Muscle of arm (tissue), 12 donors: ENCODE data around the gene DPP4. TPM values are rescaled to one million over a fixed set of nuclear protein-coding genes. Genes with fewer than 3 reads are reported as not detected.
"Not testable (repeated sequence)": the region's sequence is repeated elsewhere in the genome, so short reads cannot be mapped to it uniquely, and the experiment has no call there.

ENCODE experiments used
- DNase-seq: peaks from one replicate; pipeline ENCODE4 v3.0.0-alpha.2; 2013
- polyA plus RNA-seq, 12 donors: library from polyadenylated mRNA; unstranded; fragments of 120-200 nt; gene quantifications; one replicate each; pipeline ENCODE4 v1.2.1, GENCODE V29; 2013; ENCODE audit not compliant: insufficient read length in 12 of 12

Gene DPP4
- polyA plus RNA-seq, 12 donors = 7.9 to 40.4 (median 11.8) TPM; not detected in 1

DNA sequence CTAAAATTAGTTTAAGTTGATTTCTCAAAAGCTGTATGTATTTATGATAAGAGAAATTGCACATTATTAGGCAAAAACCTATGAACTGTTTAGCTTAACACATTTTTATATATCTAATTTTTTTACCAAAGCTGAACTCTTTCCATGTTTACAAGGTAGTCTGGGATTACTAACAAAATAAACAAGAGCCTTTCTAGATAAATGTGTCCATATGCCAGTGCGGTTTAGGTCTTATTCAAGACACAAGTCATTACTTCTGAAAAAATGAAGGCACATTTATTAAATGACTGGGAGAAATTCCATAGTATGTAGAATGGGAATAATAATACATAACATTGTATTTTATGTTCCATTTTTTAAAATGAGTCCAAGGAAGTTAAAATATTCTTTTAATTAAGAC lies 82.0 kb downstream of the DPP4 start:
- no peak for DNase-seq

DNA sequence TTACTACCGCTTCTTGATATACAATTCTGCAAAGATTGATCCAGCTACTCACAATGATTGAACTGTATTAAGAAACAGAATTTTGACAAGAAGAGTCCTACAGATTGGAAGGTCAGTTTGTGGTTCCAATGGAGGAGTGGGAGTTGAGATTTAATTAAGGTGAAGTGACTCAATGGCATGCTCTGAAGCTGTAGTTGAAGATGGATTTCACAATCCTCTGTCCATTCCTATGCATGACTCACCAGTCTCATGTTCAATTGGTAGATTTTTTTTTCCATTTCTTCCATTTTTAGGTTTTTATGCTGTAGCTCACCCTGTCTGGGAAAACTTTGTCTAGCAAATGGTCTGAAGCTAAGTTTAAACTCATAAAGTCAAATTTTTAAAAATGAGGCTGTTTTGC lies 83.3 kb downstream of the DPP4 start:
- DNase-seq = no peak

DNA sequence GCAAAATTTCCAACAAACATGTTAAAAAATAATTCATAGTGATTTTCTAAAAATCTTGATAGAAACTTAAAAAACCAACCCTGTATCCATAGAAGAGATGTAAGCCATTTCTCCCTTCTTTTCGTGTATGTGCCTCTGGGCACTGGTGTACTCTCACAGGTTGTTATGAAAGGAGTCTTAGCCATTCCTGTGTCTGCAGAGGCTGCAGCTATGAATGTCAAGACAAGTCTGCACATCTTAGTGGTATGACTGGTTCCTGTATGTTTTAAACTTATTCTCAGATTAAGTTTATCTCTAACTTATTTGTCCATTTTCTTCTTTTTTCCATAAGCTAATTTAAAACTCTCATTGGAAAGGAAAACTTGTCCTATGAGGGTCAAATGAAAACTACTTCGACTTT lies 84.0 kb downstream of the DPP4 start:
- no peak for DNase-seq

DNA sequence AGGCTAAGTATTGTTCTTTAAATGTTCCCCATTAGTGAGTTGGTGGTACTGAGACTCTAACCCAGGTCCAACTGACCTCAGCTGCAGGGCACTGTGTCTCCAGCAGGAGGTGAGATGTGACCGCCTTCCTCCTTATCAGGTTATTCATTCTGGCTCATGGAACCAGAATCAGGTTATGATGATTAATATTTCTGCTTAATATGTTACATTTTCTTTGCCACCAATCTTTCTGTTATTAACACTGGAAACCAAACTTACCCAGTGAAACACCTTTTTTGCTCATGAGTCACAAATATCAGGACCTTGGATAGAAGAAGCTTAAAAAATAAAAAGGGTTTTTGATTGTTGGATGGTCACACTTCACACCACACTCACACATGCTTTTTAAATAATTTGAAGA lies 85.4 kb downstream of the DPP4 start:
- DNase-seq = no peak

DNA sequence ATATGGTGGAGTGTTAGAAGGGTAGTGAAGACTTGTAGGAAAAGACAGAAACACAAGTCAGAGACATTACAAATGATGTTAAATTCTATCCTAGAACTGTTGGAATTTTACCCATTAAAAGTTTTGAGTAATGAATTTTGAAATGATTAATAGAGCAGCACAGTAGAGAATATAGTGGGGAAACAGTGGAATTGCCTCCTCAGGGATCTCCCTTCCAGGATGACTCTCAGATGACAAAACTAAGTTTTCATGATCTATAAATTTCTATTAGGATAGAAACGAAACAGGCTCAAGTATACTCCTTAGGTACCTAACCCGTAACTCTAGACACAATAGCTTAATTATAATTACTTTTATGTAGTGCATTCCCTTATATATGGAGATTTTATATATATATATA lies 86.7 kb downstream of the DPP4 start:
- no peak for DNase-seq

DNA sequence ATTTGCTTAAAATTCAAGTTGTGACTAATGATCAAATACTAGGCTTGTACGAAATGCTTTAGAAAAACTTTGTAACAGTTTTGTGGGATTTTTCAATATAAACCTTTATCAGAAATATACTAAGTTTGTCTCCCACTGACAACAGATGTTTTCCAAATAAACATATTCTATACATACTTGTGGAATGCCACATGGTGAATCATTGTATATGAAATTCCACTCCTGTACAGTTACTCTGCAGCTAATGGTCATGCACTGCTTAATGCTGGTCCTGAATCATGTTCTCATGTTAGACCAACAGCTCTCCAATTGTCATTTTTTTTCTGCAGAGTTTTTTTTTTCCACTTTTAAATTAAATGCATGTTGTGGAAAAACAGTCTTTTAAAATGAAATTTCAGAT lies 90.1 kb downstream of the DPP4 start:
- no peak for DNase-seq

DNA sequence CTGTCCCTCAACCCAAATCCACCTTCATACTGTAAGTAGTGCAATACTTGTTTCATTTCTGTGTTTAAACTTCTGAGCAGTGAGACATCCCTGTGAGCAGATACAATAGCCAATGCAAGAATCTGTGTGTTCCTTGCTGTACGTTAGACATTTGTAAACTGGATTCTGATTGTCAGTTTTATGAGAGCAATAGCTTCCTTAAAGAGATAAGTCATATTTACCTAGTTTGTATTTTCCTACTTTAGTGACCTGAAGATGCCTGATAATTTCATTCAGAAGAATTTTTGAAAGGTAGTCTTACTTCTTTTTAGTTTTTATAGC lies 90.7 kb downstream of the DPP4 start:
- no peak for DNase-seq

DNA sequence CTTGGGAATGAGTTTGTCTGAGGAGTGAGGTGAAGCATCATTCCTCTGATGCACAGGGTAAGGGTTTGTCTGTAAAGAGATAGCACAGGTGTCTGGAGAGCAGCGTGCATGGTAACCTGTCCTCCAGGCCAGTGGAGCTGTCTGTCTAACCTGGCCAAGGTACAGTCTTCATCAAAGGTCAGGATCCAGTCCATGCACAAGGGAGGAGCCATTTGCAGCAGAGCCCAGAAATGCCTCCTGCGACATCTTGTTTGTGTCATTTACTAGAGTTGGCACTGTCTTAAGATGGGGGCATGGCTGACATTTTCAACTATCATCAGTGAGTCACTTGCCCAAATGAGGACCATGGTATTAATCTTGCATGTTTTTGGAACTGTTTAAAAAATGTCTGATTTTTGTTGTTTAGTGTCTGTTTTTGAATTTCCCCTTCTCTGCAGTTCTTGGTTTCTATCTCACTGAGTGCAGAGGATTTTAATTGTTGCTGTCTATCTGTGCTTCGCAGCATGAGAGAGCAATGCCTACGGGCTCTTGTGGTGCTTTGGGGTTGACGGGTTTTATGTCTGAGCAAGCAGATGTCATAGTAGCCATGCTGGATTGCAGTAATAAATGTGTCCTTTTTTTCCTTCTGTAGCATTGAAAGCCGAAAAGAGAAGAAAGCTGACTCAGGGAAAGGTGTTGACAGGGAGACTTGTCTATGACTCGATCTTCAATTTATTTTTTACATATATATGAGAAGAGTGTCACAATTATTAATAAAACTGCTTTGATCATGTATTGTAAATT lies 91.3 kb downstream of the DPP4 start:
- no peak for DNase-seq

DNA sequence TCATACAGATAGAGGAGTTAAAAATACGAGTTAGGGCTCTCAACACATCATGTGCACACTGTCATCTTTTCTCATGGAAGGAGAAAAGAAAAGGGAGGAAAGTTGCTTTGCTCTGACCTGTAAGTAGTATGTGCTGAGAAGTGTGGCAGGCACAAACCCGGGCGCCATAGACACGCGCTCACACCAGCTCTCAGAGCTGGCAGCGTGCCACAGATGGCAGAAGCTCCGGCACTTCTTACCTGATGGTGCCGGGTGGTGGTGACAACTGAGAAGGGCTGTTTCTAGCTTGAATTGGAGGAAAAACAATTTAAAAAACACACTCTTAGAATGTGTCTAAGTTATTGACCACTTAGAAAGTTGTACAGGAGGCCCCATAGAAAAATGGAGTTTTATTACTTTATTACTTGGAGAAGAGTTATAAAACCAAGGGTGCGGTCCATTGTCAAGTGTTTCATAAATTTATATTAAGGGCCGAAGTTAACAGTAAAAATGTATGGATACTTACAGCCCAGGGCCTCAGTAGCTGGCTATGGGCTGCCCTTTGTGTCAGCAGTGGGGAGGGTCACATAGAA lies 92.2 kb downstream of the DPP4 start:
- DNase-seq = no peak

DNA sequence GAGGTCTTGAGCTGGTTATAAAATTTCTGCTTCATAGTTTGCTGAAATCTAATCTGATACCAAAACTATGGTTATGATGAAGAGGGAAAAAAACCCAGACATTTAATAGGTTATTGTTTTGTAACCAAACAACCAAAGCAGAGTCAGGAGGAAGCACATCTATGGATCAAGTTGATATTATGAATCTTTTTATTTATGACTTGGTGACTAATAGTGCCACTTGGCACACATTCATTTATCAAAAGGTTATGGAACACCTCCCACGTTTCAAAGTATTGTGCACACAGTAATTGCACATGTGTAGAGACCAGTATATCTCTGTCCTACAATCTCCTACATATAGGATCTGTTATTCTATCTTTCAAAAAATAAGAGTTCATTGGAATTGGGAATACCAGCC lies 93.0 kb downstream of the DPP4 start:
- no peak for DNase-seq

DNA sequence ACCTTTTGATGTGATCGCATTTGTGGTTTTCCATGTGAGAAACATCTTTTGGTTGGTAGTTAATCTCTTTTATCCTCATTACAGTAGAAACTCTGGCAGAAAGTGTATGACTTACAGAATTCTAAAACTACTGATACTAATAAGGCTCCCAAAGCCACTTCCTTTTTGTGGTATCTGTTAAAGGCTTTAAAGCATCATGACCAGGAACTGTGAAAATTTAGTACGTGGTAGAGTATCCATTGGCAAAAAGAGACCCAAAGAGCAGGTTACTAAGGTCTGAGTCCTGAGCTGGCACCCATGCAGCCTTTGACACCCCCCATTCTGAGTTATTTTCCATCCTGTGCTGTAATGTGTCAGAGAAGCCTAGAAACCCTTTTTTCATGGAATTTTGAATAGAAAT lies 94.5 kb downstream of the DPP4 start:
- DNase-seq = no peak

DNA sequence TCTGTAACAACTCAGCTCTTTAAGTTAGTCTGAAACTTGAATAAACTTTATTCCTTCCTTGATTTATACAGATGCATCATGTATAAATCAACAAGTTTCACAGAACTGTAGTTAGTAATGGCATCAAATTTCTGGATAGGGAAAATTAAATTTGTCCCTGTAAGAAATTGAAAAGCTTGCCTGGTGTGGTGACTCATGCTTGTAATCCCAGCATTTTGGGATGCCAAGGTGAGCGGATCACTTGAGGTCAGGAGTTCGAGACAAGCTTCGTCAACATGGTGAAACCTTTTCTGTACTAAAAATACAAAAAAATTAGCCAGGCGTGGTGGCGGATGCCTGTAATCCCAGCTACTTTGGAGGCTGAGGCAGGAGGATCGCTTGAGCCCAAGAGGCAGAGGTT lies 96.1 kb downstream of the DPP4 start:
- not testable (repeated sequence) for DNase-seq

DNA sequence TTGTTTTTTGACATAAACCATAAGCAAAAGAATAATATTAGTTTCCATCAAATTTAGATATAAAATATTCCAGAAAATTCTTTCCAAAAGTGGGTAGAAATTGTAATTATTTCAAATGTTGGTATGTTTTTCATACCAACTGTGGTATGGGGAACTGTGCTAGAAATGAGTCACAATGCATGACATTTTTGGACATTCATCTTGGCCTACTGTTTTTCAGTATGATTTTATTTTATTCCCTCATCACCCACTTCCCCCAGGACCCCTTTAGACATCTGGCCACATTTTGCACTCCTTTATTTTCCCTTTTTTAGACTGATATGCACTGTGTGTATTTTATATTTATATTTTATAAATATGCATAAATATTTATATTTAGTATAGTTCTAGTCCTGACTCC lies 97.1 kb downstream of the DPP4 start:
- DNase-seq = no peak

DNA sequence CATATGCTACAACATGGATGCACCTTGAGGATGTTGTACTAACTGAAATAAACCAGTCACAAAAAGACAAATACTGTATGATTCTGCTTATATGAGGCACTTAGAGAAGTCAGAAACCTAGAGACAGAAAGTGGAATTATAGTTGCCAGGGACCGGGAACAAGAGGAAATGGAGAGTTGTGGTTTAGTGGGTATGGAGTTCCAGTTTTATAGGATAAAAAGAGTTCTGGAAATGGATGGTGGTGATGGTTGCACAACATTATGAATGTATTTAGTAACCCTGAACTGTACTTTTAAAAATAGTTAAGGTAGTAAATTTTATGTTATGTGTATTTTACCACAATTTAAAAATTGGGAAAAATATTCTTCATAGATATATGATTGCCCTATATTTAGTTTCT lies 97.7 kb downstream of the DPP4 start:
- DNase-seq = no peak

DNA sequence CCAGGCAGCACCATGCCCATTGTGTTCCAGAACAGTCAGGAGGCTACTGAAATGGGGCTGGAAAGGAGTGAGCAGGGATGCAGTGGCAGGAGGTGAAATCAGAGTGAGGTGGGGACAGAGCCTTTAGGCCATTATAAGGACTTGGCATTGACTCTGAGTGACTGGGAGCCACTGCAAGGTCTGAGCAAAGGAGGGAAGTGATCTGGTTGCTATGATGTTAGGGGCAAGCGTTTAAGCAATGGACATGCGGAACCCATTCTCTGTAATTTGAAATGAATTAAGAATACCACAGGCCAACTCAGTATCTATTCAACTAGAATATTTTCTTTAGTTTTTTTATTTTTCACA lies 98.2 kb downstream of the DPP4 start:
- no peak for DNase-seq

DNA sequence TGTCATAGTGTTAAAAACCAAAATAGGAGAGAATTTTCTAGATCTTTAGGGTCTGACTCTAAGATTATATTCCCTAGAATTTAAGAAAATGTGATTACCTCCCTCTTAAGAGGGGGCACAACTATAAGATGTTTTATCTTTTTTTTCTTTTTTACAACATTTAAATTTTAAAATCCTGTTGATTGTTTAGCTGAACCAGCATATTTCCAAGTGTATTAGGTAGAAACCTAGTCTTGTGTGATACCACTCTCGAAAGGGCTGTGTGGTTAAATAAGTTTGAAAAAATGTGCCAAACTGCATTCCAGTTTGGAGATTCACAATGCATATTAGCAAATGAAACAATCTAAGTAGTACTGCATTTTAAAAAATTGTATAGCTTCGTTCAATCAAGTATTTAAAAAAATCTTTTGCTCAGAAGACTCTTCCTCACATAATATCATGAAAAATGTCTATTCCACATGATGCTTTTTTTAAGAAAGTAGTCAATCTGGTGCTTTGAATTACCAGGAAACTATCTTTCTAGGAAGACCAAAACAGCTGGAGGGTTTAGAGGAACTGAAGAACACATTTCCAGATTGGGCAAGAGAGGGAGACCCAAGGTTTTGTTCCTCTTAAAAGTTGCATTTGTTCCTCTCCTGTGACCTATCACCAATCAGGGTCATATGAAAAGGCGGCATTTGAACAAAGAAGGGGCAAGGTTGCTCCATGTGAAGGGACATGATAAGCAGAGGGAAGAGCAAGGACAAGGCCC lies 98.8 kb downstream of the DPP4 start:
- no peak for DNase-seq

DNA sequence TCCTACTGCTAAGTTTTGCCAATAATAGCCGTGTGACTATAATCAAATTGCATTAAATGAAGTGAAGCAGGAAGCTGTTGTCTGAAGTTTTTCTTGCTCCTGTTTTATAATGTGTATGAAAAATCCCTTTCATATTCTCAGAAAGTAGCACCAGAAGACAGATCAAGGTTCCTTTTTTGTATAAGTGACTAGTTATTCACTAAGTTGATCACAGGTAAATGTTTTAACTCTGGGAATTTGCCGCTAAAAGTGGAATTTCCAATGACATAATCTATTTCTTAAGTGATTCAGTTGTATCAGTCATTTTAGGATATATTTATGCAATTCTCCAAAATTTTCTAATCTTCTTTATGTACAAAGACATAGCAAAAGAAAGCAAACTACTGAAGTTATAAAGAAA lies 99.6 kb downstream of the DPP4 start:
- DNase-seq = no peak

DNA sequence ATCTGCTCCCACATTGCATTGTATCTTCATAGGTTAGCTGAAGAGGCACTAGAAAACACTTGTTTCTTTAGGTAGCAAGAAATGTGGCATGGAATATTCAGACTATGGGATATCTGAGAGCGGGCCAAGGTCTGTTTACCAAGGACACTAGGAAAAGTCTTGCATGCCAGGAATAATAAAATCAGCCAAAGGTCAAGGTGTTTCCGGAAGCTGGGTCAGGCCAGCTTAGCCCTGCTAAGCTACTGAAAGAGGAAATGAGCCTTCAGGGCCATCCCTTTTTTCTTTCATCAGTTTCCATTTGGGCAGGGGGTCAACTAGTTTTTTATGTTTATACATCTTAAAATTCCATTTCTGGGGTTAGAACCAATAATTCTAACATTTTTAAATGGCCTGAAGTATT lies 101.1 kb downstream of the DPP4 start:
- DNase-seq = no peak

DNA sequence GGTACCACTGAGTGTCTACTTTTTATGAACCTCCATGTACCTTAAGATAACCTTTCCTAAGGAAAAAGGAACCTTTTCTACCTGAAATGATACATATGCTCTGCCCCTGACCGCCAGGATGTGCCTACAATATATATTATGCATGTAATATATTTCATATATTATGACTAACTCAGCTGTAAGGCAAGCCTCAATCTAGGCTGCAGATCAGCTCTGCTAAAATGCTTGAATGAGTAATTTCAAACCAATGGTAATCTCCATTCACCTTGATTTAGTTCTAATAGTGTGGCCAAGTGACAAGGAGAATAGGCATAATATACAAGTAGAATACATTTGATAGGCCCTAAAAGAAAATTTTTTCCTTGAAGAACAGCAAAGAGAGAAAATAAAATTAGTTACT lies 101.8 kb downstream of the DPP4 start:
- DNase-seq = no peak

DNA sequence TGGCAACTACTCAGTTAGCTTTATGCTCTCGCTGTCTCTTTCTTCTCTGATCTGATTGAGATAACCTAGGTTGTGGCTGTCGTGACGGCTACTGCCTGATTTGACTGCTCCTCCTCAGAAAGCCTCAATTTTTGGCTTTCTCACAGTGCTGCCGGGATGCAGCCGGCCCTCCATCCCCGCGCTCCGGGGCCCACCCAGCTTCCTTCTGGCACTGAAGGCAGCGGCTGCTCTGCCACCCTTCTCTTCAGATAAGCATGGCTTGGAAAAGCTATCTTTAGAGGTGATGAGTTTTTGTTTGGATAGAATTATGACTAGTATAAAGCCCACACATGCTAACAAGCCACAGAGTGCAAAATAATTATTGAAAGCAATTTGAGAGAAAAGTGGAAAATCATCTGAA lies 102.5 kb downstream of the DPP4 start:
- DNase-seq = no peak

DNA sequence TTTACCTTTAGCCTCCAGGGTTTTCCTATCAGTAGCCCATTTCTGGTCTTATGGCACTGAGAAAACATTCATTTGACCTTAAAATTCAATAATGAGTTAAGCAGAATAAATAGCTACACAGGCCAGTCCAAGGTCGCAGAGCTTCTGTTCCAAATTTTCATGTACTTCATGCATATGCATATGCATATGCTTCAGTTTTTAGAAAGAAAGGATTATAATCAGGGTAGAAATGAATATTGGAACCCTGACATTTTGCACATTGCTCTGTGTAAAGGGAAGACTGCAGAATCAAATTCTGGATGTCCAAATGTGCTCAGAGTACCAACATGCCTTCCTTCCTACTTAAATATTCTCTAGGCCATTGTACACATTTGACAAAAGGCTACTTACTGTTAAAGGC lies 104.9 kb downstream of the DPP4 start:
- DNase-seq = no peak

DNA sequence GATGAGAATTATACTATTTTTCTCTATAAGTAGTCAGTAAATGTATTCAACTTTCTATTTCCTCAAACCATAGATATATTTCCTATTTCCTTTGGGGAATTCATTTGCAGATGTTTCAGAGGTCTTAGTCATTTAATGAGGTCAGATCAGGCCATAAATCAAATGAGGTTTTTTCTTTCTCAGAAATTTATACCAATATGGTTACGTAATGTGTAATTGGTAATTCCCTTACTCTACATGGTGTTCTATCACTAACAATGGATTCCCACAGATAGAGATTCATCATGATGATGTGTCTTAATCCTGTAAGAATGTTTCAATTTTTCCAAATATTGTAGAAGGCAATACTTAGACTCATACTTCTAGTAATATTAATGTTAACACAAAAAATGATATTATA lies 108.0 kb downstream of the DPP4 start:
- DNase-seq = no peak

DNA sequence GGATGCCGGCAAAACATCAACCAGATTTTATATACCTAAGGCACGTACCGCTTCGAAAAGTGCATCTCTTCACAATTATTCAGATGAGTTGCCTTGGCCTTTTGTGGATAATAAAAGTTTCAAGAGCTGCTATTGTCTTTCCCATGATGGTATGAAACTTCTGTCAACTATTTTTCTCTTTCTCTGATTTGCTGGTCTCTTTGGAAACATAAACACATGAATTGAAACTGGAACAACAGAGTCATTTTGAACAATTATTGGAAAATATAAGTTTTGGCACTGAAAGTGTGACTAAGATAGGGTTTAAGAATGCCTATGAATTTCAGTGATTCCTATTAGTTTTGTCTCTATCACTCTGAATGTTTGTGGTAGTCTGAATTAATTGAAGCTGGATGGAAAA lies 109.9 kb downstream of the DPP4 start:
- DNase-seq = no peak

DNA sequence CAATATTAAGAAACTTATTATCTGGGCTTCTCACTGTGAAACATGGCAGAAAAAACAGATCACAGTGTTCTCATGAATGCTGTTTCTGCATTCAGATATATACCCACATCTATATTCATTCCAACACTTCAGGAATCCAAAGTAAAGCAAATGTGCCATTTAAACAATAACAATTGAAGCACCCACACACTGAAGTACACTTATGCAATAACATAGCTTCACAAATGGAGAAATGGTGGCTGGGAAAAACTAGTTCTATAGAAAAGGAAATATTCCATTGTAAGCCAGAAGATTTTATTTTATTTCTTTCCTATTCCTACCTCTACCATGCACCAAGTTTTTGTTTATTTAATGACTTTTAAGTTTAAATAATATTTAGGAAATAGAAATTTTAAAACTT lies 111.9 kb downstream of the DPP4 start:
- DNase-seq = no peak
